Smooth muscle cell (in vitro differentiated cells): Measurements from ENCODE around the gene OSBPL5. TPM values are rescaled to one million over a fixed set of nuclear protein-coding genes. Genes with fewer than 3 reads are reported as not detected.

Source experiments
- DNase-seq: peaks from one replicate; lab custom pipeline; 2025; ENCODE audit not compliant: unreplicated experiment; lab: John Stamatoyannopoulos, UW
- H2AFZ ChIP-seq: fragments of 200-600 bp; sonication (generic); 2 replicates; pipeline ENCODE4 v1.6.0; 2016; ENCODE audit warnings: antibody characterized with exemption, low read depth, mild to moderate bottlenecking
- H3F3A ChIP-seq: fragments of 200-600 bp; sonication (generic); 2 replicates; pipeline ENCODE4 v1.6.0; 2017; ENCODE audit warnings: antibody characterized with exemption, low read depth
- H3K27ac ChIP-seq: fragments of 200-600 bp; sonication (generic); 2 replicates; pipeline ENCODE4 v1.5.1; 2016; ENCODE audit warnings: low read depth, mild to moderate bottlenecking
- H3K27me3 ChIP-seq: fragments of 200-600 bp; sonication (generic); 2 replicates; pipeline ENCODE4 v1.6.1; 2016; ENCODE audit warnings: low read depth, mild to moderate bottlenecking
- H3K36me3 ChIP-seq: fragments of 200-600 bp; sonication (generic); 2 replicates; pipeline ENCODE4 v1.5.1; 2016; ENCODE audit warnings: low read depth
- H3K4me1 ChIP-seq: fragments of 200-600 bp; sonication (generic); 2 replicates; pipeline ENCODE4 v1.5.1; 2016; ENCODE audit warnings: low read depth
- H3K4me2 ChIP-seq: fragments of 200-600 bp; sonication (generic); 2 replicates; pipeline ENCODE4 v1.6.0; 2016; ENCODE audit warnings: mild to moderate bottlenecking
- H3K4me3 ChIP-seq: fragments of 200-600 bp; sonication (generic); 2 replicates; pipeline ENCODE4 v1.5.1; 2016; ENCODE audit warnings: mild to moderate bottlenecking
- H3K79me2 ChIP-seq: fragments of 200-600 bp; sonication (generic); 2 replicates; pipeline ENCODE4 v1.6.0; 2016; ENCODE audit warnings: low read depth, mild to moderate bottlenecking
- H3K9ac ChIP-seq: fragments of 200-600 bp; sonication (generic); 2 replicates; pipeline ENCODE4 v1.6.0; 2016; ENCODE audit warnings: low read depth
- H3K9me3 ChIP-seq: fragments of 200-600 bp; sonication (generic); replicated peaks from 2 replicates; pipeline ENCODE4 v1.5.1; 2016; ENCODE audit warnings: low read depth
- H4K20me1 ChIP-seq: fragments of 200-600 bp; sonication (generic); 2 replicates; pipeline ENCODE4 v1.6.0; 2016; ENCODE audit warnings: low read depth
- CTCF ChIP-seq: fragments of 200-600 bp; sonication (generic); IDR thresholded peaks from 2 replicates; pipeline ENCODE4 v1.5.1; 2017; ENCODE audit warnings: borderline replicate concordance, mild to moderate bottlenecking, antibody characterized with exemption; ENCODE audit not compliant: insufficient read depth, poor library complexity, severe bottlenecking
- WGBS: methylation state at CpG from one replicate; pipeline ENCODE4 v1.1.7; 2016; ENCODE audit warnings: low lambda C conversion rate; 5-methylcytosine and 5-hydroxymethylcytosine counted together
- polyA plus RNA-seq: library from polyadenylated mRNA; unstranded; fragments of >200 nt; fragmentation: Nextera tagmentation; extraction: Ambion mirVana; gene quantifications from 2 replicates; pipeline ENCODE4 v1.2.1, GENCODE V29; 2016
- total RNA-seq: library from RNA; depleted of rRNA; stranded (reverse); fragments of >200 nt; gene quantifications from 2 replicates; pipeline ENCODE4 v1.2.3, GENCODE V29; 2014

The OSBPL5 gene
- total and polyA plus RNA-seq, 2 experiments from 2014 or later, result 27.3 to 43.4 TPM

GRCh38 chr11:3156282-3156660 is 8.8 kb downstream of the OSBPL5 start:
- H3K27me3 ChIP-seq, result no peaks in the 10 kb centered on the region
- H3K4me1 ChIP-seq, result peaks cover 43% of the 10 kb centered on the region
- no peaks in the 10 kb centered on the region for H3K36me3 ChIP-seq
- H3F3A ChIP-seq, result peaks cover 23% of the 10 kb centered on the region
- peaks cover 82% of the 10 kb centered on the region for H3K79me2 ChIP-seq
- H3K9me3 ChIP-seq, result no peaks in the 10 kb centered on the region
- no peak for DNase-seq
- peak overlapping the region; percentile 80 for H3K4me2 ChIP-seq
- peak overlapping the region; percentile 42 for H3K9ac ChIP-seq
- H4K20me1 ChIP-seq, result peaks cover 80% of the 10 kb centered on the region
- peak overlapping the region; percentile 100 for H3K27ac ChIP-seq
- WGBS, result 53% methylated on average over 14 of the region's 14 CpGs
- no peak overlapping the region for H2AFZ ChIP-seq
- no peak for TF ChIP-seq CTCF
- H3K4me3 ChIP-seq, result no peak overlapping the region

GRCh38 chr11:3155691-3156258 is 9.3 kb downstream of the OSBPL5 start:
- Histone ChIP-seq H4K20me1 (peaks cover 80% of the 10 kb centered on the region), H3K4me1 (peaks cover 38% of the 10 kb centered on the region), H3K9me3 (no peaks in the 10 kb centered on the region), H3K4me2 (peak overlapping the region; percentile 80), H3K79me2 (peaks cover 84% of the 10 kb centered on the region), H3K4me3 (no peak overlapping the region), H3F3A (peaks cover 23% of the 10 kb centered on the region), H2AFZ (no peak overlapping the region), H3K27me3 (no peaks in the 10 kb centered on the region), H3K27ac (peak overlapping the region; percentile 100), H3K36me3 (no peaks in the 10 kb centered on the region), H3K9ac (peak overlapping the region; percentile 42)
- no peak for TF ChIP-seq CTCF
- WGBS, result 41% methylated on average over 16 of the region's 16 CpGs
- no peak for DNase-seq

- peak overlapping the region; percentile 100 for H3K27ac ChIP-seq
- H3K9me3 ChIP-seq, result no peaks in the 10 kb centered on the region
- no peak overlapping the region for H2AFZ ChIP-seq
- peaks cover 38% of the 10 kb centered on the region for H3K4me1 ChIP-seq
- peaks cover 23% of the 10 kb centered on the region for H3F3A ChIP-seq
- H3K79me2 ChIP-seq, result peaks cover 89% of the 10 kb centered on the region
- H3K9ac ChIP-seq, result no peak overlapping the region
- no peaks in the 10 kb centered on the region for H3K27me3 ChIP-seq
- H4K20me1 ChIP-seq, result peaks cover 83% of the 10 kb centered on the region
- H3K36me3 ChIP-seq, result no peaks in the 10 kb centered on the region
- H3K4me2 ChIP-seq, result peak overlapping the region; percentile 80
- TF ChIP-seq CTCF, result no peak
- H3K4me3 ChIP-seq, result no peak overlapping the region
- 78% methylated on average over 3 of the region's 3 CpGs for WGBS
- DNase-seq, result no peak
Observed at GRCh38 chr11:3155216-3155615, 9.9 kb downstream of the OSBPL5 start.

GRCh38 chr11:3154001-3154599 is 11.0 kb downstream of the OSBPL5 start:
- peaks cover 88% of the 10 kb centered on the region for H3K79me2 ChIP-seq
- DNase-seq, result no peak
- 72% methylated on average over 19 of the region's 24 CpGs for WGBS
- no peak for TF ChIP-seq CTCF
- peak overlapping the region; percentile 82 for H3K4me2 ChIP-seq
- no peaks in the 10 kb centered on the region for H3K9me3 ChIP-seq
- peaks cover 35% of the 10 kb centered on the region for H3K4me1 ChIP-seq
- peak overlapping the region; percentile 100 for H3K27ac ChIP-seq
- no peaks in the 10 kb centered on the region for H3K27me3 ChIP-seq
- H3F3A ChIP-seq, result peaks cover 23% of the 10 kb centered on the region
- no peaks in the 10 kb centered on the region for H3K36me3 ChIP-seq
- H2AFZ ChIP-seq, result no peak overlapping the region
- peaks cover 83% of the 10 kb centered on the region for H4K20me1 ChIP-seq
- peak overlapping the region; percentile 98 for H3K9ac ChIP-seq
- H3K4me3 ChIP-seq, result no peak overlapping the region
